ENCODE results near the gene AKAP13.

AKAP13 gene

DNA sequence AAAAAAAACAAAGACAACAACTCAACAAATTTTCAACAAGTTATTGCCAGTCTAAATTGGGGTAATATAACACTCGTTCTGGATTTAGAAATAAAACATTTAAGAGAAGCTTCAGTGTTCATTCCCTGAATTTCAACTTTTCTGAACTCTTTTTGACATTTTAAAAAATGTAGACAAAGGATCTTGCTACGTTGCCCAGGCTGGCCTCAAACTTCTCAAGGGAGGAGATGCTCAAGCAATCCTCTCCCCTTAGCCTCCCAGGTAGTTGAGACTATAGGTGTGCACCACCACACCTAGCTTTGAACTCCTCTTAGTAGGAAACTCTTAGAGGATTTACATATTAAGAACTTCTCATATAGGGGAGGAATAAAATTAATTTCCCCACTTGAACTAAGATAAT is 91.9 kb downstream of the AKAP13 start:
- DNase-seq (ENCODE audit: extremely low read depth, low read depth): no peak
- no peak for TF ChIP-seq CTCF (IDR thresholded peaks at IDR 0.05; ENCODE audit: low read depth, low read length, missing control alignments)
- H3K4me3 ChIP-seq (replicated peaks; ENCODE audit: low read depth, low read length): no peak overlapping the region

DNA sequence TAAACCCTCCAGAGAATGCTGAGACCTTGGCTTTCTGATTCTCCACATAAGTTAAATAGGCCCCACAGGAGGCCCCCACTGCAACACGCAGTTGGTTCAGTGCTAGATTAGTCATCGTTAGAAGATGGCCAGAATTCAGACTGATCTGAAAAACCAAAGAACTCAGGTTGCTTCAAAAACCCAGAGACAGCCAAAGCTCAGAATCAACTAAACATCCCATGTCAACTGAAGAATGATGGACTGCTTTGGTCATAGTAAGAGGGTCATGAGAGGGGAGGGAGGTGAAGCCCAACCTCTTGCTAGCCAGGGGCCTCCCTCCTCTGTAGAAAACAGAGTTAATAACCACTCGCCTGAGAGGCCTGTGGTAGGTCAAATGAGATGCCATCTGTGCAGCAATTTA is 93.1 kb downstream of the AKAP13 start:
- DNase-seq (ENCODE audit: extremely low read depth, low read depth): no peak
- TF ChIP-seq CTCF (IDR thresholded peaks at IDR 0.05; ENCODE audit: low read depth, low read length, missing control alignments): no peak
- no peak overlapping the region for H3K4me3 ChIP-seq (replicated peaks; ENCODE audit: low read depth, low read length)

GRCh38 chr15:85474700-85475316 is 94.4 kb downstream of the AKAP13 start:
- no peak for DNase-seq (ENCODE audit: extremely low read depth, low read depth)
- H3K4me3 ChIP-seq (replicated peaks; ENCODE audit: low read depth, low read length): no peak overlapping the region
- TF ChIP-seq CTCF (IDR thresholded peaks at IDR 0.05; ENCODE audit: low read depth, low read length, missing control alignments): no peak

DNA sequence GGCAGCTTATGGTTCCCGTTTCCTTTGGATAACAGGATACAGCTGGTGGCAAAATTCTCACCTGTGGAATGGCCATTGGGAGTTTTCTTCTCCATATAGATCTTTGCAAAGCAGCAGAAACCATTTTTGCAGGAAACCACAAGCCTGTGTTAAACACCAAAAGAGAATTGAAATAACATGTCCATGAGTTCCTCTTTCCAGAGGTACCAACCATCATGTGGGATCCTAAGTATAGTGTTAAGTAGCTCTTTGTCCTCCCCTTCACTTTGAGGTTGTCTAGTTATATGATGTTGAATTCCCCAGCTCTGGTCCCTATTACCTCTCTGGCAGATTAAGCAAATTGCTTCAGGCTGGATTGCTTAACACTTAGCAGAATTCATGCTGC is 94.9 kb downstream of the AKAP13 start:
- no peak for DNase-seq (ENCODE audit: extremely low read depth, low read depth)
- no peak for TF ChIP-seq CTCF (IDR thresholded peaks at IDR 0.05; ENCODE audit: low read depth, low read length, missing control alignments)

DNA sequence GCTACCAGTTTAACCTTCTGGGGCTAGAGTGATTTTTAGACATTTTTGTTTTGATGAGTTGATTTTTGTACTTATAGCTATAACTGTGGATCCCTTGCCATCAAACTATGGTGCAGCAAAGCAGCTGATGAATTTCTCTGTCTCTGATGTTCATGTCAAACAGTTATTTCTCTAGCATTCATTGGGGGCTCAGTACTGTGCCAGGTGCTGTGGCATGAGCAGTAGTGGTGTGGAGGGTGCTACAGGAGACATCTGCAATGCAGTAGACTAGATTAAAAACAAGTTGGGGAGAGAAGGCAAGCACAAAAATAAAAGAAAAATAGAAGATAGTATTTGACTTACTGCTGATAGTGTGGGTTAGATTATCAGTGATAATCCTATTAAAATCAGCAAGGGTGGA is 95.3 kb downstream of the AKAP13 start:
- TF ChIP-seq CTCF (IDR thresholded peaks at IDR 0.05; ENCODE audit: low read depth, low read length, missing control alignments): no peak
- no peak for DNase-seq (ENCODE audit: extremely low read depth, low read depth)
- H3K4me3 ChIP-seq (replicated peaks; ENCODE audit: low read depth, low read length): no peak overlapping the region

More for the DNA sequence above, 94.9 kb downstream of the AKAP13 start:
- H3K4me3 ChIP-seq (replicated peaks; ENCODE audit: low read depth, low read length): no peak overlapping the region

DNA sequence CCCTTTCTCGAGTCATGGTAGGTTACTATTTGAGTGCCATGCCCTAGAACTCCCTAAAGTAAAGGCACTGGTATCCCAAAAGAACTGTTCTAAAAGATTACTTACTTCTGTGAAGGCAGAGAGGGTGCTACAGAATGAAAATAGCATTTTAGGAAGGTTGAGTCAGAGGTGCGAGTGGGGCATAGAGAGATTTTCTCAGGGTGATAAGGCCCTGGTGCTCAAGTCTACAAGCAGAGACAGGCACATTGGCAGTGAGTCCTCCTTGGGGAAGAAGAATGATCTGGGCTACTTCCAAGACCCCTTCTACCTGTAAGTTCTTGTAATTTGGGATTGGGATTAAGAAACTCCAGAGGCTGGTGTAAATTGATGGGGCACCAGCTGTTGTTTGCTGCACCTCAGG is 96.7 kb downstream of the AKAP13 start:
- DNase-seq (ENCODE audit: extremely low read depth, low read depth): no peak
- no peak for TF ChIP-seq CTCF (IDR thresholded peaks at IDR 0.05; ENCODE audit: low read depth, low read length, missing control alignments)
- H3K4me3 ChIP-seq (replicated peaks; ENCODE audit: low read depth, low read length): no peak overlapping the region

DNA sequence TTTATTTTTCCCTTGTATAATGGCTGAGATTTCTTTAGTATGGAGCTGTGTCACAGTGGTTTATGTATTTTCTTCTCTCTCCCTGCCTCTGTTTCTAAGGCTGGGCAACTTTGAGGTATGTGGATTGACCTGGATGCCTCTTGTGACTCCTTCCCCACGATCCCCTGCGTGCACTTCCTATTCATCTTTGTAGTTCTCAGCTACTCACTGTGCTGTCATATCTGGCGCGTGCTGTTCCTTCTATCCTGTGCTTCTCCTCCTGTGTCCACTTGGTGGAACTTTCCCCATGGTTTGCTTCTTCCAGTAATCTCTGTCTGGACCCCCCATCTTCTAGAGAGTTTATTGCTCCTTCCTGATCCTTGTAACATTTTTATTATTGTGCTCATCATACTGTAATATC is 97.3 kb downstream of the AKAP13 start:
- no peak overlapping the region for H3K4me3 ChIP-seq (replicated peaks; ENCODE audit: low read depth, low read length)
- no peak for DNase-seq (ENCODE audit: extremely low read depth, low read depth)
- no peak for TF ChIP-seq CTCF (IDR thresholded peaks at IDR 0.05; ENCODE audit: low read depth, low read length, missing control alignments)
